Measurements from ENCODE around the gene IFNA6. TPM values are rescaled to one million over a fixed set of nuclear protein-coding genes. Genes with fewer than 3 reads are reported as not detected.

Gene IFNA6
- not detected for total RNA-seq (2013)
- polyA plus RNA-seq (not detected), polyA minus RNA-seq (not detected in 2 replicates), total RNA-seq (0 to 0.30 (median 0) reads per million in 11 experiments)

DNA sequence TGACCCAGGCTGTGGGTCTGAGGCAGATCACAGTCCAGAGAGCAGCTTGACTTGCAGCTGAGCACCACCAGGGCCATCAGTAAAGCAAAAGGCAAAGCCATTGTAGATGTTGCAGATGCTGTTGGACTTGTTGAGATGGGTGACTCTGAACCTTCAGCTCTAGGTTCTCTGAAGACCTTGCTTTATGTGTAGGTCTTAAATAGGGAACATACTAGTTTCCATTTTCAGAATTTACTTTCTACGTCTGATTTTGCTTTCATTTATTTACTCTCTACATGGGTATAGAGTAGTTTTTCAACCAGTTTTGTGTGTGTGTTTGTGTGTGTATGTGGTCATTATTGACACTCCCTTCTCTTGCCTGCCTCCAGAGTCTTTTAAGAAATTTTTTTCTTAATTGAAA is at the start of gene IFNA6:
Gene IFNA6, minus strand, starts transcription at position 101 of the 400 bp plus-strand sequence. Its CDS starts 0 bp downstream, at position 101.
- H3K9me3 Mint-ChIP-seq = peaks cover 0 to 2% (median 0%) of the 10 kb centered on the region in 7 donors
- intact Hi-C loops (cut with micrococcal nuclease) = no loop called here
- H3K36me3 Mint-ChIP-seq = no peaks in the 10 kb centered on the region
- Histone ChIP-seq H3K27me3 (ENCODE audit: control insufficient read depth in 2 of 2, insufficient read depth in 2 of 2, low read length in 2 of 2) (peaks cover 0 to 6% of the 10 kb centered on the region in 2 donors), H4K20me1 (ENCODE audit: insufficient read depth, low read length) (no peaks in the 10 kb centered on the region), H3K9me3 (replicated peaks in 1 of 2; ENCODE audit: control insufficient read depth in 1 of 2, insufficient read depth in 1 of 2, low read length in 2 of 2) (no peaks in the 10 kb centered on the region), H3K4me3 (replicated peaks in 1 of 3; ENCODE audit: low read depth in 2 of 3, low read length in 3 of 3) (no peak within 1 kb of the TSS), H3K27ac (ENCODE audit: low read depth in 1 of 2, low read length in 2 of 2) (no peak within 1 kb of the TSS), H3K36me3 (replicated peaks in 1 of 2; ENCODE audit: control insufficient read depth in 1 of 2, insufficient read depth in 2 of 2, low read length in 2 of 2) (no peaks in the 10 kb centered on the region), H3K9ac (ENCODE audit: insufficient read depth, low read length, poor library complexity, severe bottlenecking) (no peak within 1 kb of the TSS), H3K79me2 (ENCODE audit: insufficient read depth, low read length) (no peaks in the 10 kb centered on the region), H2AFZ (ENCODE audit: insufficient read depth, low read depth, low read length, poor library complexity, severe bottlenecking) (no peak within 1 kb of the TSS), H3K4me1 (ENCODE audit: control insufficient read depth in 1 of 2, insufficient read depth in 2 of 2, low read length in 2 of 2) (no peaks in the 10 kb centered on the region), H3K4me2 (replicated peaks; ENCODE audit: extremely low read depth, low read length, poor library complexity, severe bottlenecking) (no peak within 1 kb of the TSS)
- H3K4me1 Mint-ChIP-seq = no peaks in the 10 kb centered on the region
- no CpG with 5 or more reads among the region's 1 CpG for WGBS (ENCODE audit: insufficient coverage)
- H3K27me3 Mint-ChIP-seq (ENCODE audit: low read depth in 3 of 3) = peaks cover 3 to 13% (median 8%) of the 10 kb centered on the region in 3 donors
- no peak within 1 kb of the TSS for H3K4me3 Mint-ChIP-seq
- no peak within 1 kb of the TSS for H3K27ac Mint-ChIP-seq
- DNase-seq = no peak
- TF ChIP-seq, protein P1, sequence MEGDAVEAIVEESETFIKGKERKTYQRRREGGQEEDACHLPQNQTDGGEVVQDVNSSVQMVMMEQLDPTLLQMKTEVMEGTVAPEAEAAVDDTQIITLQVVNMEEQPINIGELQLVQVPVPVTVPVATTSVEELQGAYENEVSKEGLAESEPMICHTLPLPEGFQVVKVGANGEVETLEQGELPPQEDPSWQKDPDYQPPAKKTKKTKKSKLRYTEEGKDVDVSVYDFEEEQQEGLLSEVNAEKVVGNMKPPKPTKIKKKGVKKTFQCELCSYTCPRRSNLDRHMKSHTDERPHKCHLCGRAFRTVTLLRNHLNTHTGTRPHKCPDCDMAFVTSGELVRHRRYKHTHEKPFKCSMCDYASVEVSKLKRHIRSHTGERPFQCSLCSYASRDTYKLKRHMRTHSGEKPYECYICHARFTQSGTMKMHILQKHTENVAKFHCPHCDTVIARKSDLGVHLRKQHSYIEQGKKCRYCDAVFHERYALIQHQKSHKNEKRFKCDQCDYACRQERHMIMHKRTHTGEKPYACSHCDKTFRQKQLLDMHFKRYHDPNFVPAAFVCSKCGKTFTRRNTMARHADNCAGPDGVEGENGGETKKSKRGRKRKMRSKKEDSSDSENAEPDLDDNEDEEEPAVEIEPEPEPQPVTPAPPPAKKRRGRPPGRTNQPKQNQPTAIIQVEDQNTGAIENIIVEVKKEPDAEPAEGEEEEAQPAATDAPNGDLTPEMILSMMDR (IDR thresholded peaks at IDR 0.05) = no peak

GRCh38 chr9:21399956-21400355 is 49.3 kb upstream of the IFNA6 start:
- peaks cover 0 to 3% of the 10 kb centered on the region in 2 donors for H3K36me3 Mint-ChIP-seq
- WGBS (ENCODE audit: insufficient coverage) = 0% methylated on average over 1 of the region's 3 CpGs
- DNase-seq = no peak
- Histone ChIP-seq H3K36me3 (replicated peaks in 1 of 2; ENCODE audit: control insufficient read depth in 1 of 2, insufficient read depth in 2 of 2, low read length in 2 of 2) (no peaks in the 10 kb centered on the region), H4K20me1 (ENCODE audit: insufficient read depth, low read length) (no peaks in the 10 kb centered on the region), H3K27me3 (ENCODE audit: control insufficient read depth in 2 of 2, insufficient read depth in 2 of 2, low read length in 2 of 2) (peaks cover 86 to 89% of the 10 kb centered on the region in 2 donors), H3K9me3 (replicated peaks in 1 of 2; ENCODE audit: control insufficient read depth in 1 of 2, insufficient read depth in 1 of 2, low read length in 2 of 2) (peaks cover 0 to 10% of the 10 kb centered on the region in 2 donors), H2AFZ (ENCODE audit: insufficient read depth, low read depth, low read length, poor library complexity, severe bottlenecking) (no peak overlapping the region), H3K9ac (ENCODE audit: insufficient read depth, low read length, poor library complexity, severe bottlenecking) (no peak overlapping the region), H3K4me1 (ENCODE audit: control insufficient read depth in 1 of 2, insufficient read depth in 2 of 2, low read length in 2 of 2) (peaks cover 16 to 21% of the 10 kb centered on the region in 2 donors), H3K4me3 (replicated peaks in 1 of 3; ENCODE audit: low read depth in 2 of 3, low read length in 3 of 3) (no peak overlapping the region), H3K4me2 (replicated peaks; ENCODE audit: extremely low read depth, low read length, poor library complexity, severe bottlenecking) (no peak overlapping the region), H3K79me2 (ENCODE audit: insufficient read depth, low read length) (no peaks in the 10 kb centered on the region), H3K27ac (ENCODE audit: low read depth in 1 of 2, low read length in 2 of 2) (no peak overlapping the region)
- TF ChIP-seq, protein P1 (IDR thresholded peaks at IDR 0.05) = no peak
- H3K4me1 Mint-ChIP-seq = peaks cover 20% of the 10 kb centered on the region
- H3K27me3 Mint-ChIP-seq (ENCODE audit: low read depth in 3 of 3) = peaks cover 70 to 82% (median 80%) of the 10 kb centered on the region in 3 donors
- no peak overlapping the region for H3K27ac Mint-ChIP-seq
- peak overlapping the region in 1 of 2 donors; percentile 55 for H3K4me3 Mint-ChIP-seq
- H3K9me3 Mint-ChIP-seq = peaks cover 0 to 10% (median 2%) of the 10 kb centered on the region in 7 donors
- intact Hi-C loops (cut with micrococcal nuclease) = loop anchor here in 1 of 2 donors (10.0 kb wide), 1 partner anchor 75 kb away; no protein-coding TSS in a partner anchor
